BLaER1 treated with 17β-estradiol and CSF1 and Interleukin-3, amounts not matched to agents 10 nM and 100 nM (cell line): ENCODE results near the gene TGM3.

Experiments
- H3K27ac ChIP-seq, 11 experiments: shearing (Covaris generic); formaldehyde crosslinking; 2 replicates each; pipeline ENCODE4 v1.8.1; 2022
- H3K27me3 ChIP-seq, 11 experiments: shearing (Covaris generic); formaldehyde crosslinking; 2 replicates each; pipeline ENCODE4 v1.8.1; 2022
- H3K36me3 ChIP-seq, 11 experiments: shearing (Covaris generic); formaldehyde crosslinking; 2 replicates each; pipeline ENCODE4 v1.8.1; 2022
- H3K4me1 ChIP-seq, 10 experiments: shearing (Covaris generic); formaldehyde crosslinking; 2 replicates each; pipeline ENCODE4 v1.8.1; 2022
- H3K4me2 ChIP-seq, 11 experiments: shearing (Covaris generic); formaldehyde crosslinking; 2 replicates each; pipeline ENCODE4 v1.8.1; 2022
- H3K4me3 ChIP-seq, 10 experiments: shearing (Covaris generic); formaldehyde crosslinking; 2 replicates each; pipeline ENCODE4 v1.8.1; 2022
- H3K9ac ChIP-seq, 11 experiments: shearing (Covaris generic); formaldehyde crosslinking; 2 replicates each; pipeline ENCODE4 v1.8.1; 2022
- H3K9me3 ChIP-seq, 11 experiments: shearing (Covaris generic); formaldehyde crosslinking; replicated peaks in 1 of 11; 2 replicates each; pipeline ENCODE4 v1.8.1; 2022
- H4K20me1 ChIP-seq, 11 experiments: shearing (Covaris generic); formaldehyde crosslinking; 2 replicates each; pipeline ENCODE4 v1.8.1; 2022
- Cebpa-rat ChIP-seq, 11 experiments: shearing (Covaris generic); IDR thresholded peaks; 2 replicates each; pipeline ENCODE4 v1.8.1; 2022

Gene TGM3

GRCh38 chr20:2378893-2379292 is 83.1 kb downstream of the TGM3 start:
- H3K4me3 ChIP-seq = no peak overlapping the region
- H3K27ac ChIP-seq = no peak overlapping the region
- no peak for TF ChIP-seq Cebpa-rat (IDR thresholded peaks at IDR 0.05)
- H3K27me3 ChIP-seq = peaks cover 0 to 99% (median 0%) of the 10 kb centered on the region in 11 experiments; a peak in 12 of 22 replicates
- H3K36me3 ChIP-seq = no peaks in the 10 kb centered on the region
- peaks cover 12 to 25% (median 20%) of the 10 kb centered on the region in 10 experiments; a peak in 19 of 20 replicates for H3K4me1 ChIP-seq
- H4K20me1 ChIP-seq = peaks cover 0 to 53% (median 0%) of the 10 kb centered on the region in 11 experiments; a peak in 8 of 22 replicates
- H3K4me2 ChIP-seq = peak overlapping the region in 10 of 11 experiments; percentile 37 to 81 (median 60); a peak in 18 of 22 replicates
- no peaks in the 10 kb centered on the region for H3K9me3 ChIP-seq
- H3K9ac ChIP-seq = no peak overlapping the region

GRCh38 chr20:2379511-2380229 is 83.9 kb downstream of the TGM3 start:
- Histone ChIP-seq H3K36me3 (no peaks in the 10 kb centered on the region), H3K4me3 (no peak overlapping the region), H3K9ac (no peak overlapping the region; a peak in 1 of 22 replicates), H3K9me3 (no peaks in the 10 kb centered on the region), H3K4me2 (peak overlapping the region; percentile 37 to 81 (median 62)), H4K20me1 (peaks cover 0 to 48% (median 0%) of the 10 kb centered on the region in 11 experiments; a peak in 8 of 22 replicates), H3K4me1 (peaks cover 12 to 25% (median 20%) of the 10 kb centered on the region in 10 experiments; a peak in 19 of 20 replicates), H3K27ac (no peak overlapping the region), H3K27me3 (peaks cover 0 to 99% (median 0%) of the 10 kb centered on the region in 11 experiments; a peak in 12 of 22 replicates)
- no peak for TF ChIP-seq Cebpa-rat (IDR thresholded peaks at IDR 0.05)

- peaks cover 12 to 25% (median 20%) of the 10 kb centered on the region in 10 experiments; a peak in 19 of 20 replicates for H3K4me1 ChIP-seq
- no peak within 1 kb of the TSS; a peak in 1 of 22 replicates for H3K9ac ChIP-seq
- no peaks in the 10 kb centered on the region for H3K36me3 ChIP-seq
- peaks cover 0 to 51% (median 0%) of the 10 kb centered on the region in 11 experiments; a peak in 8 of 22 replicates for H4K20me1 ChIP-seq
- peak within 1 kb of the TSS; percentile 37 to 81 (median 62) for H3K4me2 ChIP-seq
- peaks cover 0 to 99% (median 0%) of the 10 kb centered on the region in 11 experiments; a peak in 12 of 22 replicates for H3K27me3 ChIP-seq
- H3K27ac ChIP-seq = no peak within 1 kb of the TSS
- no peak for TF ChIP-seq Cebpa-rat (IDR thresholded peaks at IDR 0.05)
- H3K4me3 ChIP-seq = no peak within 1 kb of the TSS
- no peaks in the 10 kb centered on the region for H3K9me3 ChIP-seq
Observed at GRCh38 chr20:2380601-2381000, 84.8 kb downstream of the TGM3 start, which contains the start of gene TGM6. Gene TGM6, plus strand, starts transcription at chr20:2380901. Its CDS starts 68 bp downstream, at chr20:2380969.

- Histone ChIP-seq H3K36me3 (no peaks in the 10 kb centered on the region), H3K9ac (no peak overlapping the region), H3K27ac (no peak overlapping the region), H3K9me3 (no peaks in the 10 kb centered on the region), H4K20me1 (peaks cover 0 to 51% (median 0%) of the 10 kb centered on the region in 11 experiments; a peak in 8 of 22 replicates), H3K4me1 (peaks cover 12 to 25% (median 20%) of the 10 kb centered on the region in 10 experiments; a peak in 19 of 20 replicates), H3K4me3 (no peak overlapping the region), H3K27me3 (peaks cover 0 to 99% (median 0%) of the 10 kb centered on the region in 11 experiments; a peak in 12 of 22 replicates), H3K4me2 (no peak overlapping the region)
- TF ChIP-seq Cebpa-rat (IDR thresholded peaks at IDR 0.05) = no peak
Observed at GRCh38 chr20:2381303-2381702, 85.5 kb downstream of the TGM3 start.

GRCh38 chr20:2382833-2383232 is 87.0 kb downstream of the TGM3 start:
- Histone ChIP-seq H3K4me2 (no peak overlapping the region), H3K27ac (no peak overlapping the region), H3K27me3 (peaks cover 0 to 99% (median 0%) of the 10 kb centered on the region in 11 experiments; a peak in 11 of 22 replicates), H3K4me1 (peaks cover 16 to 25% (median 20%) of the 10 kb centered on the region in 10 experiments; a peak in 19 of 20 replicates), H3K36me3 (no peaks in the 10 kb centered on the region), H3K9ac (no peak overlapping the region), H4K20me1 (peaks cover 0 to 51% (median 0%) of the 10 kb centered on the region in 11 experiments; a peak in 8 of 22 replicates), H3K9me3 (peaks cover 7 to 14% (median 8%) of the 10 kb centered on the region in 11 experiments; a peak in 17 of 22 replicates), H3K4me3 (no peak overlapping the region)
- TF ChIP-seq Cebpa-rat (IDR thresholded peaks at IDR 0.05) = no peak

- Histone ChIP-seq H3K4me2 (no peak overlapping the region), H3K4me3 (no peak overlapping the region), H3K9me3 (peaks cover 16 to 31% (median 22%) of the 10 kb centered on the region in 11 experiments; a peak in 20 of 22 replicates), H3K4me1 (peaks cover 4 to 9% (median 6%) of the 10 kb centered on the region in 10 experiments; a peak in 19 of 20 replicates), H4K20me1 (peaks cover 0 to 35% (median 0%) of the 10 kb centered on the region in 11 experiments; a peak in 7 of 22 replicates), H3K36me3 (no peaks in the 10 kb centered on the region), H3K27ac (no peak overlapping the region), H3K27me3 (peaks cover 0 to 90% (median 0%) of the 10 kb centered on the region in 11 experiments; a peak in 11 of 22 replicates), H3K9ac (no peak overlapping the region)
- TF ChIP-seq Cebpa-rat (IDR thresholded peaks at IDR 0.05) = no peak
Observed at GRCh38 chr20:2385026-2385425, 89.2 kb downstream of the TGM3 start.

GRCh38 chr20:2385496-2385895 is 89.7 kb downstream of the TGM3 start:
- Histone ChIP-seq H3K4me2 (no peak overlapping the region), H3K4me1 (peaks cover 0 to 9% (median 1%) of the 10 kb centered on the region in 10 experiments; a peak in 9 of 20 replicates), H3K36me3 (no peaks in the 10 kb centered on the region), H3K9ac (no peak overlapping the region), H3K9me3 (peaks cover 16 to 31% (median 22%) of the 10 kb centered on the region in 11 experiments; a peak in 20 of 22 replicates), H3K4me3 (no peak overlapping the region), H4K20me1 (peaks cover 0 to 30% (median 0%) of the 10 kb centered on the region in 11 experiments; a peak in 5 of 22 replicates), H3K27ac (no peak overlapping the region), H3K27me3 (peaks cover 0 to 90% (median 0%) of the 10 kb centered on the region in 11 experiments; a peak in 11 of 22 replicates)
- TF ChIP-seq Cebpa-rat (IDR thresholded peaks at IDR 0.05) = no peak

- H3K9ac ChIP-seq = no peak overlapping the region
- H3K27me3 ChIP-seq = peaks cover 0 to 79% (median 0%) of the 10 kb centered on the region in 11 experiments; a peak in 9 of 22 replicates
- peaks cover 16 to 31% (median 22%) of the 10 kb centered on the region in 11 experiments; a peak in 20 of 22 replicates for H3K9me3 ChIP-seq
- no peak overlapping the region for H3K4me2 ChIP-seq
- peaks cover 0 to 18% (median 0%) of the 10 kb centered on the region in 10 experiments; a peak in 8 of 20 replicates for H3K4me1 ChIP-seq
- no peak overlapping the region for H3K4me3 ChIP-seq
- peak overlapping the region in 2 of 11 experiments; percentile 11 to 17; a peak in 2 of 22 replicates for H3K27ac ChIP-seq
- no peaks in the 10 kb centered on the region for H3K36me3 ChIP-seq
- H4K20me1 ChIP-seq = peaks cover 0 to 19% (median 0%) of the 10 kb centered on the region in 11 experiments; a peak in 2 of 22 replicates
- no peak for TF ChIP-seq Cebpa-rat (IDR thresholded peaks at IDR 0.05)
Observed at GRCh38 chr20:2386516-2387179, 90.8 kb downstream of the TGM3 start.
